GM12878 (cell line): Measurements from ENCODE around the gene FAM50A. TPM values are rescaled to one million over a fixed set of nuclear protein-coding genes. Genes with fewer than 3 reads are reported as not detected.

ENCODE experiments used
- ATAC-seq: fragments of 200-7000 bp; cut with Tn5 transposase; 3 replicates; pipeline ENCODE4 v1.9.1; 2020; ENCODE audit warnings: mild to moderate bottlenecking, moderate library complexity
- BruUV-seq: library from RNA; stranded (reverse); fragments of 400-500 nt; replicated peaks from 2 replicates; lab custom pipeline; 2021; lab: Mats Ljungman, UMichigan
- CTCF ChIA-PET: fragments of 300-600 bp; sonication (Branson Sonifier 250); formaldehyde crosslinking; extraction: SDS; loops from one replicate; lab custom pipeline; 2021; ENCODE audit warnings: inconsistent platforms; lab: Yijun Ruan, JAX
- POLR2A ChIA-PET: fragments of 350-600 bp; formaldehyde crosslinking; extraction: SDS; loops from one replicate; lab custom pipeline; 2021; ENCODE audit warnings: inconsistent platforms; lab: Charles Lee
- RAD21 ChIA-PET: fragments of 300-600 bp; sonication (Branson Sonifier 250); formaldehyde crosslinking; loops from one replicate; lab custom pipeline; 2023; ENCODE audit warnings: antibody characterized with exemption; ENCODE audit not compliant: unreplicated experiment; lab: Charles Lee
- SMC1A ChIA-PET: fragments of 300-600 bp; sonication (Branson Sonifier 250); formaldehyde crosslinking; loops from one replicate; lab custom pipeline; 2023; ENCODE audit not compliant: unreplicated experiment, uncharacterized antibody; lab: Charles Lee
- DNase-seq: peaks from one replicate; pipeline ENCODE4 v3.0.0-alpha.2; 2011; ENCODE audit warnings: low read depth, low spot score
- FAIRE-seq: peaks from 3 replicates; lab custom pipeline; 2011; peaks lifted over from hg19 to GRCh38; lab: Jason Lieb, UNC
- H2AFZ ChIP-seq: 2 replicates; pipeline ENCODE4 v1.6.0; 2011; ENCODE audit warnings: low read depth, low read length, control low read depth; ENCODE audit not compliant: control insufficient read depth
- H3K27ac ChIP-seq: 2 replicates; pipeline ENCODE4 v1.5.1; 2011; ENCODE audit warnings: control low read depth; ENCODE audit not compliant: control insufficient read depth, insufficient read depth
- H3K27me3 ChIP-seq, 2 experiments: replicated peaks in 1 of 2; 2 replicates each; pipeline versions ENCODE4 v1.6.0 to v1.6.1; 2011; ENCODE audit warnings: low read length in 1 of 2; ENCODE audit not compliant: control insufficient read depth in 2 of 2, insufficient read depth in 2 of 2
- H3K36me3 ChIP-seq, 2 experiments: 2 replicates each; pipeline ENCODE4 v1.5.1; 2011; ENCODE audit warnings: low read length in 1 of 2; ENCODE audit not compliant: control insufficient read depth in 2 of 2, insufficient read depth in 2 of 2
- H3K4me1 ChIP-seq: 2 replicates; pipeline ENCODE4 v1.6.1; 2011; ENCODE audit warnings: mild to moderate bottlenecking, low read length, moderate library complexity, mixed read lengths; ENCODE audit not compliant: control insufficient read depth, insufficient read depth
- H3K4me2 ChIP-seq: 2 replicates; pipeline ENCODE4 v1.6.0; 2011; ENCODE audit warnings: control low read depth; ENCODE audit not compliant: control insufficient read depth, insufficient read depth
- H3K4me3 ChIP-seq: fragments of 200-600 bp; sonication (generic); 2 replicates; pipeline ENCODE4 v1.5.1; 2016
- H3K79me2 ChIP-seq: 2 replicates; pipeline ENCODE4 v1.6.0; 2011; ENCODE audit warnings: low read length; ENCODE audit not compliant: control insufficient read depth, insufficient read depth
- H3K9ac ChIP-seq: 2 replicates; pipeline ENCODE4 v1.8.0; 2011; ENCODE audit warnings: low read length, control low read depth, mixed read lengths; ENCODE audit not compliant: control insufficient read depth, insufficient read depth
- H3K9me3 ChIP-seq: replicated peaks from 3 replicates; pipeline ENCODE4 v1.5.1; 2011; ENCODE audit warnings: mild to moderate bottlenecking, low read length; ENCODE audit not compliant: control insufficient read depth, insufficient read depth
- H4K20me1 ChIP-seq: 2 replicates; pipeline ENCODE4 v1.6.0; 2011; ENCODE audit not compliant: control insufficient read depth, insufficient read depth
- ATF7 ChIP-seq: fragments of 450-650 bp; IDR thresholded peaks from 2 replicates; pipeline ENCODE4 v1.6.1; 2016; ENCODE audit warnings: low read depth, mild to moderate bottlenecking
- MLLT1 ChIP-seq: fragments of 450-650 bp; IDR thresholded peaks from 2 replicates; pipeline ENCODE4 v1.6.1; 2016; ENCODE audit warnings: mild to moderate bottlenecking
- USF1 ChIP-seq: IDR thresholded peaks from 2 replicates; pipeline ENCODE4 v1.6.1; 2011; ENCODE audit warnings: borderline replicate concordance, low read depth, mild to moderate bottlenecking, moderate library complexity, mixed read lengths, low read length; ENCODE audit not compliant: insufficient read depth; ENCODE audit errors: extremely low read length
- WGBS: methylation state at CpG from one replicate; pipeline ENCODE4 v1.1.6; 2016; ENCODE audit warnings: low lambda C conversion rate; ENCODE audit not compliant: insufficient replicate concordance, insufficient coverage; ENCODE audit errors: missing lambda C conversion rate; 5-methylcytosine and 5-hydroxymethylcytosine counted together
- in situ Hi-C: fragments of 300-500 bp; cut with MboI; formaldehyde crosslinking; loops from 9 replicates; pipeline ENCODE4 v1.14.3; 2018; ENCODE audit warnings: mixed read lengths
- intact Hi-C: fragments of 100-400 bp; cut with micrococcal nuclease; formaldehyde crosslinking; loops from one replicate; pipeline ENCODE4 v1.14.2; 2022; ENCODE audit not compliant: unreplicated experiment
- polyA plus RNA-seq, 11 experiments: library from polyadenylated mRNA; depleted of rRNA in 4 of 11; unstranded in 6 of 11; stranded (reverse) in 5 of 11; fragments of >200 nt; fragmentation: Nextera tagmentation in 4 of 11; fragmentation: Illumina TruSeq in 1 of 11; extraction: Ambion mirVana in 4 of 11; extraction: Trizol in 1 of 11; gene quantifications; 1 replicate in 1 of 11; 2 replicates in 10 of 11; pipeline versions ENCODE4 v1.2.1 to v1.2.3, GENCODE V29; 2011 to 2016; ENCODE audit warnings: inconsistent platforms in 2 of 11, missing spikeins in 2 of 11, low read depth in 1 of 11
- total RNA-seq, 4 experiments: library from RNA; depleted of rRNA in 3 of 4; stranded (reverse); fragments of >200 nt in 3 of 4; fragmentation: Illumina TruSeq in 1 of 4; extraction: Trizol in 1 of 4; gene quantifications; 2 replicates each; pipeline versions ENCODE4 v1.2.1 to v1.2.3, GENCODE V29; 2013 to 2021

FAM50A gene
- total and polyA plus RNA-seq, 10 of the 15 experiments (the other 5 are each of a cell fraction or from before 2014, with no cell fraction given), result 4.2 to 46.7 (median 34.6) TPM

- no peaks in the 10 kb centered on the region for H3K27me3 ChIP-seq
- 51% methylated on average over 22 of the region's 65 CpGs for WGBS
- TF ChIP-seq MLLT1, result 0 out of 2 replicates have a peak, but pooled peaks have one; percentile 30
- no peak for TF ChIP-seq USF1
- TF ChIP-seq ATF7, result 0 out of 2 replicates have a peak, but pooled peaks have one; percentile 32
- TF ChIP-seq, all 136 proteins: peak for 2
- Histone ChIP-seq H3K27ac (peak overlapping the region; percentile 61), H3K79me2 (peaks cover 9% of the 10 kb centered on the region), H3K36me3 (no peaks in the 10 kb centered on the region), H4K20me1 (no peaks in the 10 kb centered on the region), H3K9me3 (no peaks in the 10 kb centered on the region; the same call in 2 of the 3 replicates), H3K9ac (no peak overlapping the region; the same call in 1 of the 2 replicates), H3K4me2 (no peak overlapping the region), H3K4me1 (no peaks in the 10 kb centered on the region), H3K4me3 (peak overlapping the region; percentile 50), H2AFZ (peak overlapping the region; percentile 33)
- ChIA-PET SMC1A (interaction anchor here (1.1 kb wide), 1 partner anchor 69 kb away, joined by 3 read pairs; no protein-coding TSS in a partner anchor), POLR2A (interaction anchor here (0.5 to 1.0 kb wide), 4 partner anchors 19 to 703 kb away, joined by 3 to 4 read pairs (median 3); no protein-coding TSS in a partner anchor), CTCF (interaction anchor here (0.6 kb wide), 1 partner anchor 84 kb away, joined by 3 read pairs; no protein-coding TSS in a partner anchor), RAD21 (no interaction called here)
- no peak for DNase-seq
- FAIRE-seq, result no peak
- no TSS peak for BruUV-seq
- intact Hi-C loops (no loop called here), in situ Hi-C loops (no loop called here)
- ATAC-seq, result peak; percentile 60
These were observed 13.7 kb downstream of the FAM50A start for GRCh38 chrX:154457491-154458115.
